SHP77 (cell line): ENCODE results near the gene WDR27.
"Not testable (repeated sequence)": the region's sequence is repeated elsewhere in the genome, so short reads cannot be mapped to it uniquely, and the experiment has no call there.

Source experiments
- DNase-seq, 2 experiments: peaks; one replicate each; lab custom pipeline; 2025; lab: John Stamatoyannopoulos, UW

Gene WDR27

GRCh38 chr6:169639653-169640278 is 62.1 kb downstream of the WDR27 start:
- DNase-seq: no peak

DNA sequence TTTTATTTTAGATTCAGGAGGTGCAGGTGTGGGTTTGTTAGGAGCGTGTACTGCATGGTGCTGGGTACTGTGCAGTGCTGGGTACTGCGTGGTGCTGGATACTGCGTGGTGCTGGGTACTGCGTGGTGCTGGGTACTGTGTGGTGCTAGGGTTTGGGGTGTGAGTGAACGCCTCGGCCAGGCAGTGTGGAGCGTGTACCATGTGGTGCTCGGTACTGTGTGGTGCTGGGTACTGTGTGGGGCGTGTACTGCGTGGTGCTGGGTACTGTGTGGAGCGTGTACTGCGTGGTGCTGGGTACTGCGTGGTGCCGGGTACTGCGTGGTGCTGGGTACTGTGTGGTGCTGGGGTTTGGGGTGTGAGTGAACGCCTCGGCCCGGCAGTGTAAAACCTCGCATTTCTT is 62.9 kb downstream of the WDR27 start:
- no peak for DNase-seq

DNA sequence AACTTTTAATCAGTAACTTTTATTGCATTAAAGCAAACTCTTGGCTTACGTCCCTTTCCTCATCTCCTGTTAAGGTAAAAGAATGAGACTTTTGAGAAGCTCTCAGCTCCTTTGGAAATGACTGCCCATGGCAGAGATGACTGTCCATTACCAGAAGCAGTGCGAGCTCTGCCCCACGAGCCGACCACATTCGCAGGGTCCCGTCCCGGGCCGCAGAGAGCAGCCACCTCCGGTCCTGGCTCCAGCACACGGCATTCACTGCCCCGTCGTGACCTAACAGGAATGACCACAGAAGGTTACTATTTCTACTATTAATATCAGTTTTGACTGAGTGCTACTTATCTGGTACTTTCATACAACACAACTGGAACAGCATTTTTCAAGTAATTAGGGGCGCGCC is 63.4 kb downstream of the WDR27 start:
- no peak for DNase-seq

DNA sequence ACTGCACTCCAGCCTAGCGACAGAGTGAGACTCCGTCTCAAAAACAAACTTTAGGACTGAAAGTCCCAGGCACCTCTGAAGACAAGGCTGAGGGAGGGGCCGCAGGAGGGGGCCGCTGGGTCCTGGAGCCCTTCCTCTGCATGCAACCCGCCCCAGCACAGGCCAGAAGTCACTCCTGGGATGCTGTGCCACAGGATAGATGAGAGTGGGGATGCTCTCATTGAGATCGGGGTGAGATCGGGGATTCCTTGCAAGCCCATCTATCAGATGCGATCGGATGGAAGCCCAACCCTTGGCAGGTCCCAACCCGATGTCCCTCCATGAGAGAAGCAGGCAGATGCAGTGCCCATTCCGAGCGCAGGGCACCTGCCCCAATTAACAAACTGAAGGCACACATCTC is 66.5 kb downstream of the WDR27 start:
- no peak for DNase-seq

- no peak for DNase-seq
Measured at GRCh38 chr6:169632841-169633240, 69.0 kb downstream of the WDR27 start.

- no peak for DNase-seq
Measured at GRCh38 chr6:169629256-169629655, 72.6 kb downstream of the WDR27 start.

GRCh38 chr6:169627736-169628607 is 73.9 kb downstream of the WDR27 start:
- no peak for DNase-seq

- no peak for DNase-seq
Measured at GRCh38 chr6:169626649-169627048, 75.2 kb downstream of the WDR27 start.

- no peak for DNase-seq
Measured at GRCh38 chr6:169626169-169626568, 75.7 kb downstream of the WDR27 start.

GRCh38 chr6:169625376-169625775 is 76.5 kb downstream of the WDR27 start:
- DNase-seq: no peak

- DNase-seq: no peak
Measured at GRCh38 chr6:169624785-169625184, 77.0 kb downstream of the WDR27 start.

DNA sequence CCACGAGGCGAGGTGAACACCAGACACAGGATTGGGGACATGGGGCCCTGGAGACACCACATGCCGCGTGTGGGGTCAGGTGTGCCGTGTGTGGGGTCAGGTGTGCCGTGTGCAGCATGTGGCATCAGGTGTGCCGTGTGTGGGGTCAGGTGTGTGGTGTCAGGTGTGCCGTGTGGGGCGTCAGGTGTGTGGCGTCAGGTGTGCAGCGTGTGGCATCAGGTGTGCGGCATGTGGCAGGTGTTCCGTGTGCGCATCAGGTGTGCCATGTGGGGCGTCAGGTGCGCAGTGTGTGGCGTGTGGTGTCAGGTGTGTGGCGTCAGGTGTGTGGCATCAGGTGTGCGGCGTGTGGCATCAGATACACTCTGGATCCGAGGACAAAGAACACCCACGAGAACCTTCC is 77.9 kb downstream of the WDR27 start:
- DNase-seq: no peak

GRCh38 chr6:169623343-169623742 is 78.5 kb downstream of the WDR27 start:
- DNase-seq: no peak

- no peak for DNase-seq
Measured at GRCh38 chr6:169622618-169623017, 79.2 kb downstream of the WDR27 start.

GRCh38 chr6:169621311-169621710 is 80.5 kb downstream of the WDR27 start:
- DNase-seq: no peak

GRCh38 chr6:169620171-169621130 is 81.4 kb downstream of the WDR27 start:
- no peak for DNase-seq

DNA sequence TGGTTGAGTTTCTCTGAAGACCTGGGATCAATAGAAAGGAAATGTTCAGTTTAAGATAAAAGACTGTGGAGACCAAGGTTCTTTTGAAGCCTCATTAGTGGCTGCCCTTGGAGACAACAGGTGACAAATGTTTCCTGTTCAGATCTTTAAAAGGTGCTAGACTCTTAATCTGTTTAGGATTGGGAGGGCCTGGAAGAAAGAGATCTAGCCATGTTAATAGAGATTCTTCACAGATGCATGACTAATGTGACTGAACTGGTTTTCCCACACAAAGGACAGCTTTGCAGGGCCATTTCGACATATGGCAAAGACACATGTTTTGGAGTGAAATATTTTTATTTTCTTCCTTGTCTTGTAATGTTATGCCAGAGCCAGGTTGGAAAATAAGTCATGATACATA is 82.2 kb downstream of the WDR27 start:
- DNase-seq: no peak

- DNase-seq: no peak
Measured at GRCh38 chr6:169618526-169619490, 83.0 kb downstream of the WDR27 start.

GRCh38 chr6:169617562-169617961 is 84.3 kb downstream of the WDR27 start:
- no peak for DNase-seq

GRCh38 chr6:169608609-169609008 is 93.2 kb downstream of the WDR27 start:
- DNase-seq: not testable (repeated sequence)

- no peak for DNase-seq
Measured at GRCh38 chr6:169604076-169604475, 97.8 kb downstream of the WDR27 start.
